Measurements from ENCODE around the gene GABPB2.

The GABPB2 gene

GRCh38 chr1:151158751-151159251, 88.2 kb downstream of the GABPB2 start:
- H3K9me3 ChIP-seq (ENCODE audit: control insufficient read depth, insufficient read depth, low read length) = no peaks in the 10 kb centered on the region
- no peak for DNase-seq (ENCODE audit: low read depth, low spot score)
- H3K4me1 ChIP-seq (ENCODE audit: control insufficient read depth, insufficient read depth, low read length) = no peaks in the 10 kb centered on the region
- no peak overlapping the region for H3K4me3 ChIP-seq (ENCODE audit: low read length)
- H3K27me3 ChIP-seq (ENCODE audit: control insufficient read depth, insufficient read depth, low read length) = no peaks in the 10 kb centered on the region
- H3K27ac ChIP-seq (ENCODE audit: low read length) = no peak overlapping the region
- H3K36me3 ChIP-seq (ENCODE audit: control insufficient read depth, insufficient read depth, low read length) = peaks cover 4% of the 10 kb centered on the region; the same call in 1 of the 2 replicates
- WGBS (ENCODE audit: insufficient coverage, insufficient read length) = no CpG with 5 or more reads among the region's 22 CpGs

GRCh38 chr1:151159373-151159772, 88.8 kb downstream of the GABPB2 start:
- no peak overlapping the region for H3K27ac ChIP-seq (ENCODE audit: low read length)
- no peaks in the 10 kb centered on the region for H3K9me3 ChIP-seq (ENCODE audit: control insufficient read depth, insufficient read depth, low read length)
- peaks cover 4% of the 10 kb centered on the region; the same call in 1 of the 2 replicates for H3K36me3 ChIP-seq (ENCODE audit: control insufficient read depth, insufficient read depth, low read length)
- H3K27me3 ChIP-seq (ENCODE audit: control insufficient read depth, insufficient read depth, low read length) = no peaks in the 10 kb centered on the region
- no peak overlapping the region for H3K4me3 ChIP-seq (ENCODE audit: low read length)
- no peaks in the 10 kb centered on the region for H3K4me1 ChIP-seq (ENCODE audit: control insufficient read depth, insufficient read depth, low read length)
- DNase-seq (ENCODE audit: low read depth, low spot score) = no peak

GRCh38 chr1:151164732-151165280, 94.2 kb downstream of the GABPB2 start:
- Histone ChIP-seq H3K9me3 (ENCODE audit: control insufficient read depth, insufficient read depth, low read length) (no peaks in the 10 kb centered on the region), H3K27ac (ENCODE audit: low read length) (no peak overlapping the region), H3K36me3 (ENCODE audit: control insufficient read depth, insufficient read depth, low read length) (no peaks in the 10 kb centered on the region; the same call in 1 of the 2 replicates), H3K4me1 (ENCODE audit: control insufficient read depth, insufficient read depth, low read length) (no peaks in the 10 kb centered on the region), H3K27me3 (ENCODE audit: control insufficient read depth, insufficient read depth, low read length) (no peaks in the 10 kb centered on the region), H3K4me3 (ENCODE audit: low read length) (peak overlapping the region; percentile 45; the same call in 1 of the 2 replicates)
- DNase-seq (ENCODE audit: low read depth, low spot score) = no peak
- no CpG with 5 or more reads among the region's 11 CpGs for WGBS (ENCODE audit: insufficient coverage, insufficient read length)

GRCh38 chr1:151165281-151165737, 94.7 kb downstream of the GABPB2 start:
- Histone ChIP-seq H3K27me3 (ENCODE audit: control insufficient read depth, insufficient read depth, low read length) (no peaks in the 10 kb centered on the region), H3K36me3 (ENCODE audit: control insufficient read depth, insufficient read depth, low read length) (no peaks in the 10 kb centered on the region; the same call in 1 of the 2 replicates), H3K9me3 (ENCODE audit: control insufficient read depth, insufficient read depth, low read length) (no peaks in the 10 kb centered on the region), H3K4me3 (ENCODE audit: low read length) (peak overlapping the region; percentile 45; the same call in 1 of the 2 replicates), H3K4me1 (ENCODE audit: control insufficient read depth, insufficient read depth, low read length) (no peaks in the 10 kb centered on the region), H3K27ac (ENCODE audit: low read length) (no peak overlapping the region)
- no CpG with 5 or more reads among the region's 15 CpGs for WGBS (ENCODE audit: insufficient coverage, insufficient read length)
- DNase-seq (ENCODE audit: low read depth, low spot score) = no peak

GRCh38 chr1:151165738-151166504, 95.4 kb downstream of the GABPB2 start, which contains the start of the genes LYSMD1 and SCNM1:
LYSMD1 (minus strand) TSS chr1:151165902; CDS start chr1:151165258, 644 bp downstream.
SCNM1 (plus strand) TSS chr1:151166144; CDS start chr1:151166153, 9 bp downstream.
- Histone ChIP-seq H3K36me3 (ENCODE audit: control insufficient read depth, insufficient read depth, low read length) (no peaks in the 10 kb centered on the region), H3K9me3 (ENCODE audit: control insufficient read depth, insufficient read depth, low read length) (no peaks in the 10 kb centered on the region), H3K4me3 (ENCODE audit: low read length) (peak within 1 kb of the TSS; percentile 72), H3K27me3 (ENCODE audit: control insufficient read depth, insufficient read depth, low read length) (no peaks in the 10 kb centered on the region), H3K4me1 (ENCODE audit: control insufficient read depth, insufficient read depth, low read length) (no peaks in the 10 kb centered on the region), H3K27ac (ENCODE audit: low read length) (no peak within 1 kb of the TSS)
- peak; percentile 96 for DNase-seq (ENCODE audit: low read depth, low spot score)
- no CpG with 5 or more reads among the region's 38 CpGs for WGBS (ENCODE audit: insufficient coverage, insufficient read length)

- no CpG with 5 or more reads among the region's 15 CpGs for WGBS (ENCODE audit: insufficient coverage, insufficient read length)
- H3K27me3 ChIP-seq (ENCODE audit: control insufficient read depth, insufficient read depth, low read length) = no peaks in the 10 kb centered on the region
- no peaks in the 10 kb centered on the region for H3K9me3 ChIP-seq (ENCODE audit: control insufficient read depth, insufficient read depth, low read length)
- no peaks in the 10 kb centered on the region for H3K4me1 ChIP-seq (ENCODE audit: control insufficient read depth, insufficient read depth, low read length)
- no peak for DNase-seq (ENCODE audit: low read depth, low spot score)
- H3K4me3 ChIP-seq (ENCODE audit: low read length) = peak overlapping the region; percentile 72; the same call in 1 of the 2 replicates
- no peak overlapping the region for H3K27ac ChIP-seq (ENCODE audit: low read length)
- H3K36me3 ChIP-seq (ENCODE audit: control insufficient read depth, insufficient read depth, low read length) = no peaks in the 10 kb centered on the region
Observed at GRCh38 chr1:151166505-151166956, 96.0 kb downstream of the GABPB2 start.

GRCh38 chr1:151167116-151167515, 96.6 kb downstream of the GABPB2 start:
- no peaks in the 10 kb centered on the region for H3K36me3 ChIP-seq (ENCODE audit: control insufficient read depth, insufficient read depth, low read length)
- no peak overlapping the region; the same call in 1 of the 2 replicates for H3K4me3 ChIP-seq (ENCODE audit: low read length)
- no peaks in the 10 kb centered on the region for H3K27me3 ChIP-seq (ENCODE audit: control insufficient read depth, insufficient read depth, low read length)
- H3K4me1 ChIP-seq (ENCODE audit: control insufficient read depth, insufficient read depth, low read length) = no peaks in the 10 kb centered on the region
- no peaks in the 10 kb centered on the region for H3K9me3 ChIP-seq (ENCODE audit: control insufficient read depth, insufficient read depth, low read length)
- no peak overlapping the region for H3K27ac ChIP-seq (ENCODE audit: low read length)
- WGBS (ENCODE audit: insufficient coverage, insufficient read length) = no CpG with 5 or more reads among the region's 6 CpGs
- no peak for DNase-seq (ENCODE audit: low read depth, low spot score)

- Histone ChIP-seq H3K27me3 (ENCODE audit: control insufficient read depth, insufficient read depth, low read length) (no peaks in the 10 kb centered on the region), H3K4me1 (ENCODE audit: control insufficient read depth, insufficient read depth, low read length) (no peaks in the 10 kb centered on the region), H3K4me3 (ENCODE audit: low read length) (no peak overlapping the region), H3K9me3 (ENCODE audit: control insufficient read depth, insufficient read depth, low read length) (no peaks in the 10 kb centered on the region), H3K36me3 (ENCODE audit: control insufficient read depth, insufficient read depth, low read length) (0 out of 2 replicates have a peak, but pooled peaks cover 2% of the 10 kb centered on the region), H3K27ac (ENCODE audit: low read length) (no peak overlapping the region)
- DNase-seq (ENCODE audit: low read depth, low spot score) = no peak
- WGBS (ENCODE audit: insufficient coverage, insufficient read length) = no CpG with 5 or more reads among the region's 5 CpGs
Observed at GRCh38 chr1:151171190-151171589, 100.6 kb downstream of the GABPB2 start.
